Neutrophil (primary cell): ENCODE measurements around the gene SLC10A6.
"Not testable (repeated sequence)": the region's sequence is repeated elsewhere in the genome, so short reads cannot be mapped to it uniquely, and the experiment has no call there.

ENCODE experiments used
- H3K27ac ChIP-seq: fragments of 200-600 bp; sonication (generic); 2 replicates; pipeline ENCODE4 v1.5.1; 2016; ENCODE audit warnings: mild to moderate bottlenecking, moderate library complexity
- H3K27me3 ChIP-seq: fragments of 200-600 bp; sonication (generic); 2 replicates; pipeline ENCODE4 v1.6.0; 2016; ENCODE audit warnings: mild to moderate bottlenecking
- H3K36me3 ChIP-seq: fragments of 200-600 bp; sonication (generic); 2 replicates; pipeline ENCODE4 v1.5.1; 2017
- H3K4me1 ChIP-seq, 2 experiments: fragments of 200-600 bp in 1 of 2; sonication (generic) in 1 of 2; 1 replicate in 1 of 2; 2 replicates in 1 of 2; pipeline versions ENCODE4 v1.5.1 to v1.6.1; 2013 to 2016; ENCODE audit warnings: low read depth in 1 of 2, low read length in 1 of 2, mild to moderate bottlenecking in 1 of 2, moderate library complexity in 1 of 2; ENCODE audit not compliant: control insufficient read depth in 1 of 2, insufficient read depth in 1 of 2
- H3K4me3 ChIP-seq, 2 experiments: fragments of 200-600 bp in 1 of 2; sonication (generic) in 1 of 2; 1 replicate in 1 of 2; 2 replicates in 1 of 2; pipeline ENCODE4 v1.5.1; 2013 to 2016; ENCODE audit warnings: low read depth in 1 of 2, low read length in 1 of 2, mild to moderate bottlenecking in 1 of 2, moderate library complexity in 1 of 2
- H3K9me3 ChIP-seq: fragments of 200-600 bp; sonication (generic); 2 replicates; pipeline ENCODE4 v1.5.1; 2016
- TF ChIP-seq, protein P1 (sequence below): fragments of 200-600 bp; sonication (generic); IDR thresholded peaks from 2 replicates; pipeline ENCODE4 v1.5.1; 2016; ENCODE audit warnings: antibody characterized with exemption

The SLC10A6 gene

DNA sequence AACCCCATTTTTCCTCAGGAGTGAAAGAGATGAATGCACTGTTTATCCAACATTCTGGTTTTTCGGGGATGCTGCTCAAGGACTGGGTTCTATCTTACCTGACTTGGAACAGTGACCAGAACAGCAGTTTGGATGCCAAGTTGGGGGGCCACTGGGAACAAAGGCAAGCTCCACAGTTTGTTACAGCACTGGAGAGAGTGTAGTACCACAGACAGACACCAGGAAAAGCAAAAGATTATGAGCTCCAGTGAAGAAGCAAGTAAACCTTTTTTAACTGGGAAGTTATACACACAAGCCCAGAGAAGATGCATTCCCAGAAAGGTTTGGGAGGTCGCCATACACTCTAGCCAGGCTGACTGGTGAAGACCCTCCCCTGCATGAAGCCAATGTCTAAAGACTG lies 29.5 kb upstream of the SLC10A6 start:
- no peak overlapping the region for H3K27ac ChIP-seq
- peaks cover 3% of the 10 kb centered on the region for H3K9me3 ChIP-seq
- no peak overlapping the region for H3K4me3 ChIP-seq
- H3K27me3 ChIP-seq: no peaks in the 10 kb centered on the region
- H3K36me3 ChIP-seq: no peaks in the 10 kb centered on the region
- H3K4me1 ChIP-seq: no peaks in the 10 kb centered on the region
- TF ChIP-seq, protein P1, sequence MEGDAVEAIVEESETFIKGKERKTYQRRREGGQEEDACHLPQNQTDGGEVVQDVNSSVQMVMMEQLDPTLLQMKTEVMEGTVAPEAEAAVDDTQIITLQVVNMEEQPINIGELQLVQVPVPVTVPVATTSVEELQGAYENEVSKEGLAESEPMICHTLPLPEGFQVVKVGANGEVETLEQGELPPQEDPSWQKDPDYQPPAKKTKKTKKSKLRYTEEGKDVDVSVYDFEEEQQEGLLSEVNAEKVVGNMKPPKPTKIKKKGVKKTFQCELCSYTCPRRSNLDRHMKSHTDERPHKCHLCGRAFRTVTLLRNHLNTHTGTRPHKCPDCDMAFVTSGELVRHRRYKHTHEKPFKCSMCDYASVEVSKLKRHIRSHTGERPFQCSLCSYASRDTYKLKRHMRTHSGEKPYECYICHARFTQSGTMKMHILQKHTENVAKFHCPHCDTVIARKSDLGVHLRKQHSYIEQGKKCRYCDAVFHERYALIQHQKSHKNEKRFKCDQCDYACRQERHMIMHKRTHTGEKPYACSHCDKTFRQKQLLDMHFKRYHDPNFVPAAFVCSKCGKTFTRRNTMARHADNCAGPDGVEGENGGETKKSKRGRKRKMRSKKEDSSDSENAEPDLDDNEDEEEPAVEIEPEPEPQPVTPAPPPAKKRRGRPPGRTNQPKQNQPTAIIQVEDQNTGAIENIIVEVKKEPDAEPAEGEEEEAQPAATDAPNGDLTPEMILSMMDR: no peak

DNA sequence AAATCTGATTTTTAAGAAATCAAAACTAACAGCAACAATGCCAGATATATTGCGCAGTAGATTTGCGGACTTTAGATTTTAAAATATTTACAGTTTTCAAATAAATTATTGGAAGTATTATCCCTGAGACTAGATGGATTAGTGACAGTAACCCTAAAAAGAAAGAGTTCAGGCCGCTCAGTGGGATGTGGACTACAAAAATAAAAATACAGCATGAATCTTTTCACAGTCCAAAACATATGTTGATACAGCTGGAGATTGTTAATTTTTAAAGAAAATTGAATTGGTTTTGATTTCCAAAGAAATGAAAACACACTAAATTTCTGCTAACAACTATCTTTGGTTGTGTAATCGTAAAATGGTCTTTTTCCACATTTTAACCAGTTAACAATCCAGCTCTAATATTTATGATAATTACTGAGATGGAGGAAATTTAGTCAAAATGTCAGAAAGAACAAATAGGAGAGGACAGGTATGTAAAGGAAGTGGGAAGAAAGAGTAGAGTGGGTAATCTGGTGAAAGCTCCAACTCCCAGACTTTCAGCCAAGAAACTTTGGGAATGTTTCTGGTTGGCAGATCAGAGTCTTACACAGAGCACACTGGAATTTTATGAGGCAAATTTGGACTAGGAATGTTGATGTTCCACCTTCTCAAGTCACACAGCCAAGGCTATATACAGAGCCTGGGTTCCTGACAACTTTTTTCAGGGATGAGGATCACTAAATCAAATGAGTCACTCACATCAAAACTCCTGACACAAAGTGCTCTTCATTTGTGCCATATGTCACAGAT lies 27.9 kb upstream of the SLC10A6 start:
- H3K27me3 ChIP-seq: no peaks in the 10 kb centered on the region
- H3K4me3 ChIP-seq: no peak overlapping the region
- no peak overlapping the region for H3K27ac ChIP-seq
- peaks cover 3% of the 10 kb centered on the region for H3K9me3 ChIP-seq
- TF ChIP-seq, protein P1: no peak
- H3K36me3 ChIP-seq: no peaks in the 10 kb centered on the region
- H3K4me1 ChIP-seq: no peaks in the 10 kb centered on the region

- not testable (repeated sequence) for H3K27ac ChIP-seq, H3K4me1 ChIP-seq, H3K4me3 ChIP-seq, H3K36me3 ChIP-seq, H3K9me3 ChIP-seq, H3K27me3 ChIP-seq
Measured at GRCh38 chr4:86875436-86875835, 26.3 kb upstream of the SLC10A6 start.

GRCh38 chr4:86872135-86872534 lies 23.0 kb upstream of the SLC10A6 start:
- TF ChIP-seq, protein P1: no peak
- no peaks in the 10 kb centered on the region for H3K4me1 ChIP-seq

GRCh38 chr4:86870442-86871069 lies 21.4 kb upstream of the SLC10A6 start:
- H3K36me3 ChIP-seq: no peaks in the 10 kb centered on the region
- H3K27ac ChIP-seq: no peak overlapping the region
- H3K4me1 ChIP-seq: no peaks in the 10 kb centered on the region
- H3K4me3 ChIP-seq: no peak overlapping the region
- TF ChIP-seq, protein P1: no peak
- no peaks in the 10 kb centered on the region for H3K9me3 ChIP-seq
- H3K27me3 ChIP-seq: no peaks in the 10 kb centered on the region

More at GRCh38 chr4:86872135-86872534, 23.0 kb upstream of the SLC10A6 start:
- no peaks in the 10 kb centered on the region for H3K9me3 ChIP-seq
- H3K4me3 ChIP-seq: no peak overlapping the region
- H3K36me3 ChIP-seq: no peaks in the 10 kb centered on the region
- H3K27me3 ChIP-seq: no peaks in the 10 kb centered on the region
- no peak overlapping the region for H3K27ac ChIP-seq

DNA sequence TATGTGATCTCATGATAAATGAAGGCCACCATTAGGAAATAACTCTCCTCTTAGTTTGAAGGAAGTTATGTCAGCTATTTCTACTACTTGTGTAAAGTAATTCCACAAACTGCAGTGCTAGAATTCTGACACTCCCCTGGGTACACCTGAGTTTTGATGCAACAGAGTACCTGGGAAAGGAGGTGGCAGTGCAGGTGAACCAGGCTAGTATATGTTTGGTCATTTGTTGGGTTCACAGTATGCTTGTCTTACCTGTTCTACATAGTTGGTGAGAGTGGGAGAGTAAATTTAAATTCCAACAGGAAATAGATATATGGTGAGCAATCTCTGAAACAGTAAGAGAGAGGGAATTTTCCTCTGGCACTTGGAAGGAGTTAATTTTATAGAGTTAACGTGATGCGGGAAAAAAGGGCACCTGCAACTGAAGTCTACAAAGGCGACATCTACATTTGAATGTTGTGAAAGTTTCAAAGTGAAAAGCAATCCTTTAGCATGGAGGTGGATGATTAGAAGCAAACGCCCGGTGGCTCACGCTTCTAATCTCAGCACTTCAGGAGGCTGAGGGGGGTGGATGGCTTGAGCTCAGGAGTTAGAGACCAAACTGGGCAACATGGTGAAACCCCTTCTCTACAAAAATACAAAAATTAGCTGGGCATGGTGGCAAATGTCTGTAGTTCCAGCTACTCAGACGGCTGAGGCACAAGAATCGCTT lies 8.3 kb upstream of the SLC10A6 start:
- H3K27ac ChIP-seq: no peak overlapping the region
- H3K4me3 ChIP-seq: no peak overlapping the region
- H3K4me1 ChIP-seq: no peaks in the 10 kb centered on the region
- no peaks in the 10 kb centered on the region for H3K27me3 ChIP-seq
- no peaks in the 10 kb centered on the region for H3K36me3 ChIP-seq
- TF ChIP-seq, protein P1: no peak
- no peaks in the 10 kb centered on the region for H3K9me3 ChIP-seq
